SH-SY5Y (cell line): ENCODE measurements around the gene ZNF236.

Experiments used
- GATA2 ChIP-seq: IDR thresholded peaks from 2 replicates; pipeline ENCODE4 v1.6.1; 2011; ENCODE audit warnings: mild to moderate bottlenecking, low read depth, low read length
- GATA3 ChIP-seq: IDR thresholded peaks from 2 replicates; pipeline ENCODE4 v1.6.1; 2011; ENCODE audit warnings: low read depth, mild to moderate bottlenecking, low read length, moderate library complexity

DNA sequence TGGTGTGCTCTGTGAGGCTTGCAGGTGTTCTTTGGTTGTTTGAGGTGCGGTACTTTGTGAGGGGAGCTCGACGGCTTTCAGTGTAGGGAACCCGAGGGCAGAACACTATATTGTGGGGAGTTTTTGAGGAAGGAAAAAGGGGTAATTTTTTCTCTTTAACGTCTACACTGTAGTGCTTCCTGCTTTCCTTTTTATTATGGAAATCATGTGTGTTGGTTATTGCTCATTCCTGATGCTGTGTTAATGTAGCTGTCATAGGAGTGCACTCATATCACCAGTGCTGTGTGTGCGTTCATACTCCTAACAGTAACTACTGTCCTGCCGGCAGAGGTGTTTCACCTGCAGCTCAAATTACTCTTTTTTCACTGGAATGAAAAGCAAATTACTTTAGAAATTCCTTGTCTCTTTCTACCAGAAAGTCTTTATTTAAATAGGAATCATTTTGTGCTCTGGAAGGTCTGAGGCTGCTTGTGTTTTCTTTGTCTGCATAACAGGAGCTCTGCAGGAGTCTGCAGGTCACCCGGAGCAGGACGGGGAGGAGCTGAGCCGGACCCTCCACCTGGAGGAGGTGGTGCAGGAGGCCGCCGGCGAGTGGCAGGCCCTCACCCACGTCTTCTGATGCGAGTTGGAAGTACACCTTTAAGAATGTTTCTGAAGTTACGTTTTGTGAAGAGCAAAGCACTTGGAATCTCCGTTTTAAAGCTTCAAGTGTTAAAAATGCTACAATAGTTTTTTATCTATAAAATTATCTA, 145.5 kb downstream of the ZNF236 start:
- TF ChIP-seq GATA3: no peak
- no peak for TF ChIP-seq GATA2
